ENCODE data around the gene PP2D1. TPM values are rescaled to one million over a fixed set of nuclear protein-coding genes. Genes with fewer than 3 reads are reported as not detected.
A peak's percentile ranks its signal among the peaks of the same experiment; 100 is the strongest.
"Not testable (repeated sequence)": the region's sequence is repeated elsewhere in the genome, so short reads cannot be mapped to it uniquely, and the experiment has no call there.

Gene PP2D1
- total RNA-seq, 1 donor from 2014 or later: not detected

DNA sequence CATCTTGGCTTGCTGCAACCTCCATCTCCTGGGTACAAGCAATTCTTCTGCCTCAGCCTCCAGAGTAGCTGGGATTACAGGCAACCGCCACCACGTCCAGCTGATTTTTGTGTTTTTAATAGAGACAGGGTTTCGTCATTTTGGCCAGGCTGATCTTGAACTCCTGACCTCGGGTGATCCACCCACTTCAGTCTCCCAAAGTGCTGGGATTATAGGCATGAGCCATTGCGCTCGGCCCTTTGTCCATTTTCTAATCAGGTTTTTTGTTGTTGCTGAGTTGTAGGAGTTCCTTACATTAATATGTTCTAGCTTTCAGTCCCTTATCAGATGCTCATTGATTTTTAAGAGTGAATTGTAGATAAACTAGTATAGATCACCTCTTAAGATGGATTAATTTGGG, 44.9 kb downstream of the PP2D1 start:
- ATAC-seq: no peak

DNA sequence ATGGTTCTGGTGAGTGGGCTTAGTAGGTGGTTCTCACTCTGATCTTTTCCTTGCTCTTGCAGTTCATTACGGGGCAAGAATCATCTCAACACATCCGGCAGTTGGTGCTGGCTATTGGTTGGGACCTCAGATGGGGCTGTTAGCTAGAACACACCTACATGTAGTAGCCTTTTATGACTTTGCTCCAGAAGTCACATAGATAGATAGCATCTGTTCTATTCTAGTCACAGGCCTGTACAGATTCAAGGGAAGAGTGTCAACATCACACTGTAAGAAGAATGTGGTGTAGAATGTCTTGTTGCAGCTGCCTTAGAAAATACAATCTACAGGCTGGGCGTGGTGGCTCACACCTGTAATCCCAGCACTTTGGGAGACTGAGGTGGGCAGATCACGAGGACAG, 50.1 kb downstream of the PP2D1 start:
- ATAC-seq: no peak

DNA sequence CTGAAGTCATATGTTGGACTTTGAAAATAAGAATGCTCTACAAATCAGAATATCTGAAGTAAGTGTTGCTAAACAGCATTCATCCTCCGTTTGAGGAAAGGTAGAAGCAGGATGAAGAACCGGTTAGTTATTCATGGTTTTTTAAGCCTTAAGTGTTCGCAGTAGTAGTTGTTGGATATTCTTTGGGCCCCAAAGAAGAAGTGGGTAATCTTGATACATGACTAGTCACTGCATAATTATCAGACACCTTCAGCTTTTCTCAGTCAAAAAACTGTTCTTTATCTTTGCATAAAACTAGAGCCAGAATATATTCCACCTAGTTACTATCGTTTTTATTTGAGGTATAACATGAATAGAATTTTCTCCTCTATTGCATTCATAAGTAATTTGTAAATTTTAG, 51.4 kb downstream of the PP2D1 start:
- no peak for ATAC-seq

DNA sequence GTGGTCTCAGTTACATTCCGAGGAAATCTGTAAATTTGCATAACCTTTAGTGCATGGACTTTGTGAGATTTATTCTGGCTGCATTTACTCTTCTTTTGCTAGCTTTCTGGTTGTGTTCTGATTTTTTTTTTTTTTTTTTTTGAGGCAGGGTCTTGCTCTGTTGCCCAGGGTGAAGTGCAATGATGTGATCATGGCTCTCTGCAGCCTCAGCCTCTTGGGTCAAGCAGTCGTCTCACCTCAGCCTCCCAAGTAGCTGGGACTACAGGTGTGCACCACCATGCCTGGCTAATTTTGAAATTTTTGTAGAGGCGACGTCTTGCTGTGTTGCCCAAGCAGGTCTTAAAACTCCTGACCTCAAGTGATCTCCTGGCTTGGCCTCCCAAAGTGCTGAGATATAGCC, 52.6 kb downstream of the PP2D1 start:
- ATAC-seq: no peak

DNA sequence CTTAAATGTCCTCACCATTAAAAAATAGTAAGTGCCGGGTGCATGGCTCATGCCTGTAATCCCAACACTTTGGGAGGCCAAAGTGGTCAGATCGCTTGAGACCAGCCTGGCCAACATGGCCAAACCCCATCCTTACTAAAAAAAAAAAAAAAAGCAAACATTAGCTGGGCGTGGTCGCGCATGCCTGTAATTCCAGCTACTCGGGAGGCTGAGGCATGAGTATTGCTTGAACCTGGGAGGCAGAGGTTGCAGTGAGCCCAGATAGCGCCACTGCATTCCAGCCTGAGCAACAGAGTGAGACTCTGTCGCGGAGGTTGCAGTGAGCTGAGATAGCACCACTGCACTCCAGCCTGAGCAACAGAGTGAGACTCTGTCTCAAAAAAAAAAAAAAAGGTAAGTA, 54.7 kb downstream of the PP2D1 start:
- not testable (repeated sequence) for ATAC-seq

DNA sequence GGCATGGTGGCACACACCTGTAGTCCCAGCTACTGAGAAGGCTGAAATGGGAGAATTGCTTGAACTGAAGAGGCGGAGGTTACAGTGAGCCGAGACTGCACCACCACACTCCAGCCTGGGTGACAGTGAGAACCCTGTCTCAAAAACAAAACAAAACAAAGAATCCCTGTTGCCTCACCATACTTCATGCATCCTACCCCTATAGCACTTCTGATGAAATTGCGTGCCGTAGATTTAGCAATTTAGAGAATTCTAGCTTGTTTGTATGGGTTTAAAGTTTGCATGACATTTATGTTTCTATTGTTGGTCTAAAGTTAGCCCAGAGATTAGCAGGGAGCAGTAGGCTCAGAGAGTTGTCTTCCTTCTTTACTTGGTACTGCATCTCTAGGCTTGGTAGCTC, 57.4 kb downstream of the PP2D1 start:
- ATAC-seq: no peak

DNA sequence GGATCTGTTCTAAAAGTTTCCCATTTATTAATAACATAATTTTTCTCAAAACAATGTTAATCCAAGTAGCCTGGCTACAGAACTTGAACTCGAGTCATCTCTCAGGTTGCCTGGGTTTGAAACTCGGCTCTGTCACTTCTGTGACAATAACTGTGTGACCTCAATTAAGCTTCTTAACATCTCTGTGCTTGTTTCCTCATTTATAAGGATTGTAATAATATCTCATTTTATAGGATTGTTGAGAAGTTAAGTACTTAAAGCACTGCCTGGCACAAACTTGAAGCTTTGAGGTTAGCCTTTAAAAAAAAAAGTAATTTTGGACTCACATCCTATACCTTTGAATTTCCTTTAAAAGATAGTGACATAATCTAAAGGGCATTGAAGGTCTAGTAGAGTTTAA, 61.7 kb downstream of the PP2D1 start:
- ATAC-seq: no peak

DNA sequence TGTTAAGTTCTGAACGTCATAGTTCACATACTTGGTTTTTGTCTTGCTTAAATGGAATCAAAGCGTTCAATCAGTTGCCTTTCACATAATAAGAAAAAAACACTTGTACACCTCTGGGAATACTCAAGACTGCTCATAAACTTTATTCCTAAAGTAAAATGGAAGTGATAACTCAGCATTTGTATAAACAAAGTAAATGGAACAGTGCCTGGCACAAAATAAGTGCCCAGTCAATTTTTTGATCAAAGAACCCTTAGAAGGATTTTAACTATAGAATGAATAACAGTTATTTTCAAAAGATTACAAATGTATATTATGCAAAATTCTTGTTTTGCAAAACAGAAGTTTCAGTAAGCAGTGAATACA, 63.9 kb downstream of the PP2D1 start:
- no peak for ATAC-seq

DNA sequence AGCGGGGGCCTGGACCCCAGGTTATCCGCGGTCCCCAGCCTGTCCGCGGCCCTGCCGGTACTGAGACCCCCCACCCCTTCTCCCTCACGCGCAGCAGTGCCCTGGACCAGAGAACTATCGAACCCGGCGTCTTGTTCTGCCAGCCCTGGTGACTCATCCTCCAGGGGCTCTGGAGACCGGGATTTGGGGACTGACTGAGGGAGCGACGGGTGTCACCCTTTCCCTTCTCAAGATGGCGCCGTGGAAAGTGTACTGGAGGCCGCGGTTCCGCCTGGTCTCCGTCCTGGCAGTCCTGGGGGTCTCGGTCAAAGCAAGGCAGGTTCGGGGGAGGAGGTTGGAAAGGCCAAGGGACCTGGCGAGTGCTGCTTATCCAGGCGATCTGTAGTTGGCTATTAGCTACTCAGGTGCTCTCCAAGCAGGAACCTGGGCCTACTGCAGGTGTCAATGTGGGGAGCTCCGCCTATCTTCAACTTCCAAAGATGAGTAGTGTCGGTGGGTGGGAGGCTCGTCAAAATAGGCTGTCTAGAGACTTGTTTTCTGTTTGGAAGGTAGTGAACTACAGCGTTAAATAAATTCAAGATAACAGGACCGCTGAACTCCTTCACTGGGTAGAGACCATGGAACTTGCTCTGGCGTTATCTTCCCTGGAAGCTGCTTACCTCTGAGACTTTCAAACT, 64.4 kb downstream of the PP2D1 start:
- peak; percentile 47 for ATAC-seq

DNA sequence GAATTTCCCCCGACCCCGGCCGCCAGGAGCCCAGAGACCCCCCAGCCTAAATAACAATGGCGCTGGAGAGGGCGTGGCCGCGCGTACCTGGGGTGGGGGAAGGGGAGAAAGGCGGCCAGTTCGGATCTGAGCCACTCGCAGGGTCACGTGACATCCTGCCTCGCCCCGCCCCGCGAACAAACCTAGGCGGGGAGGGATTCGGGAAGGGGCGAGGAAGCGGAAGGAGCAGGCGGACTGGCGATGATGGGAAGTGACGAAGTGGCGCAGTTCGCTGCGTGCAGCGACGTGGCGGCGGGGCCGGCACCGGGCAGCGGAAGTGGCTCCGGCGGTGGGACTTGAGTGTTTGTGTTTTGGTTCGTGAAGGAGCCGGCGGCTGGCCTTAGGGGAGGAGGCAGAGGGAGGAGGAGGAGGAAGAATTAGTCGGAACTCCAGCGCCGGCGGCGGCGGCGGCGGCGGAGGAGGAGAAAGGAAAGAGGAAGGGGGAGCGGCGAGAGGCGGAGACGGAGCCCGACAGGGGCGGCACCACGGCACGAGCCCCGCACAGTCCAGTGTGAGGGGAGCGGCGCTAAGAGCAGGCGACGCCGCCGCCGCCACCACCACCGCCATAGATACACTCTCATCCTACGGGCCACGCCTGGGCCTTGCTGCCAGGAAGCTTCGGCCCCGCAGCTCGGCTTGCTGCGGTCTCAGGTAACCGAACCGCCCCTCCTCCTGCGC, 65.1 kb downstream of the PP2D1 start, which contains the start of gene RAB5A:
TSS of gene RAB5A (plus strand) at position 266 of the 717 bp plus-strand sequence. CDS start 3,802 bp downstream, outside the sequence.
- ATAC-seq: peak; percentile 98

DNA sequence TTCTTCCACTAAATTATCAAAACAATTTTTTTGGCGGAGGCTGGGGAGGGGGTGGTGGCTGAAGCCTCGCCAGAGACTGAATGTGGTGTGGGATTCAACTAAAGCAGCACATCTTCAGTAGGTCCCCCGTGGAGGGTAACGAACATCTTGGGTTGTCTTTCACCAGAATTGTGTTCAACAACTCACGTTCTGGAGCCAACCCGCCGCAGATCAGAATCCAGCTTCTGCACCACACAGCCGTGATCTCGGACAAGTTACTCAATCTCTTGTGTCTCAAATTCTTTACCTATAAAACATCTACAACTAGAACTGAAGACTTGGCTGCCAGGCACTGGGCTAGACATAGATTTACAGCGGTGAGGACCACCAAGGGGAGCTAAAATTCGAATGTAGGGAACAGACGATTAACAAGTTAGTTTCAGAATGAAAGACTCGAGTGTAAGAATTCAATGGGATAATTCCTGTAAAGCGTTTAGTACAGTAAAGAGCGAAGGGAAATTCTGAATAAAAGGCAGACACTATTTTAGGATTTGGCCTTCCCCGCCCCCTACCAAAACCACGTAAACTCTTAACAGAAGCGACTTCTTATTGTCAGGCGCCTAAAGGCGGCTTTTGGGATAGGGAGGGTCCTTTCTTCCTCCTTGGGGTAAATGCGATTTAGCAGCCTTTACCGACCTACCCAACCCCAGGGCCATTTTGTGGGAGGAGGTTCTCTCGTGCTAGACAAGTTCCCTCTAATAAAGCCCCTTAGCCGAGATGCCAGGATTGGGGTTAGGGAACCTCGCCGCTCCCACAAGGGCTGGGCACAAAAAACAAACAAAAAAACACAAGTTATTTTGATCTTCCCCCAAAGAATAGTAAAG, 65.9 kb downstream of the PP2D1 start:
- no peak for ATAC-seq

DNA sequence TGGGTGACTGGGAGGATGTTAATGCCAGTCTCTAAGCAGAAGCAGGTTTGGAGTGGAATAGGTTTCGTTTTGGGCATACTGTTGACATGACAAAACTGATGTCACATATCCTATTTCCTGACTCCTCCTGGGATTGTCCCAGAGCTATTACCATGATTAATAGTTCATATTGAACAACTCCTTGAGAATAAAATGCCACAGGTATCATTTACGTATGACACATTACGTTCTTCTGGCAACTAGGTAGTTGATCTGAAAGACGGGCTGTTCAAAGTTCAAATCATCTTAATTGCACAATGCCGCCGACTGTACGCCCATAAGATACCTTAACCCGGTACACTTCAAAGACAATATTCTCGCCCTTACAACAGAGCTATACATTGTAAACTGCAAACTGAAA, 66.5 kb downstream of the PP2D1 start:
- no peak for ATAC-seq

DNA sequence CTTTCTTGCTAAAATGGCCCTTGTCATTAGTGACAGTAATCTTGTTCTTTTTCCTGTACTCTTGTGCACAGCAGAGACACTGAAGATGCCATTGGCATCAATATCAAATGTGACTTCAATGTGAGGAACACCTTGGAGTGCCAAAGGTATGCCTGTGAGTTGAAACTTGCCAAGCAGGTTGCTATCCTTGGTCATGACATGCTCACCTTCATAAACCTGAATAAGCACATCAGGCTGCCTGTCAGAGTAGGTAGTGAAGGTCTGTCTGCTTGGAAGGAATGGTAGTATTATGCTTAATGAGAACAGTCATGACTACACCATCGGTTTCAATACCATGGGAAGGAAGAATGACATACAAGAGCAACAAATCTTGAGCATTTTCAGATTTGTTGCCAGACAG, 71.4 kb downstream of the PP2D1 start:
- peak; percentile 93 for ATAC-seq

DNA sequence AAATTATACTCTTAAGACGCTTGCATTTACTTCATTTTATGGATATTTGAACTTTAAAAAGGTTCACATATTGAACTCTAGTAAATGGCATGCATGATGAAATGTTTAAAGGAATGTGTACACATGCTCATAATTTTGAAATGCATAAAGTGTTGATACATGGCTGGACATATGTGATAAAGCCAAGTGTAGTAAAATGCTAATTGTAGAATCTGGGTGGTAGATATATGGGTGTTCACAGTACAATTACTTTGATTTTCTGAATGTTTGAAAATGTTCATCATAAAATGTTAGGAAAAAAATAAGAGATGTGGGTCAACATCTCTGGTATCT, 73.8 kb downstream of the PP2D1 start:
- ATAC-seq: no peak

DNA sequence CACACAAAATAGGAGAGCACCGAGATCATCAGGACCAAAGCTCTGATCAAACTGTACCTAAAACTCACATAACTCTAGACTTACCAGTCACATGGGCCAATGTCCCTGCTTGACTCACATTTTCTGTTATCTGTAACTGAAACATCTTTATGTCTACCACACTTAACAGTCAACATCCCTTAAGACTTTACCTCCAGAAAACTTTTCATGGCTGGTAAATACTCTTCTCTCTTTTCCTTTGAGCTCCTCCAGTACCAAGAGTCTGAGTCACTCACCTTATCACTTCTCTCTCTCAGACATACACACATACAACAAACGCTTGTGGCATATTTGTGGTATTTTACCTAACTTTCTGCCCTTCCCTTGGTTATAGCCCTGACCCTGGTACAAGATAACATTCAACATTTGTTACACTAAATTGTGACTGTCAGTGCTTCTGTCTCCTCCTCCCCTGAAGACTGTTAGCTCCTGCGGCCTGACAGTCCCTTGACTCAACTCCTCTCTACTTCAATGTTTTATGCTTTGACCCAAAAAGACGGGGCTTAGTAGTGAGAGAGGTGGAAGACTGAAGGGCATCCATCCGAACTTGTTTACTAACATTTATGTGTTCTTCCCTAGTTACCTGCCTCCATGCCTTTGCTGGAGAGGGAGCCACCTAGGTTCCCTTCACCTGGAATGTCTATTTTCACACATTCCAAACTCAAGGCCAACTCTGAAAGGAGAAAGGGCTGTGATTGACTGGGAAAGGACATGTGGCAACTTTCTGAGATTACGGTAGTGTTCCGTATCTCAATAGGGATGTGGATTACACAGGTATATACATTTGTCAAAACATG, 74.4 kb downstream of the PP2D1 start:
- ATAC-seq: no peak

Other genes starting within 250 kb of the PP2D1 start
- gene EFHB, start 78.0 kb downstream of the PP2D1 start, total RNA-seq: not detected
- gene RAB5A, start 65.2 kb downstream of the PP2D1 start, total RNA-seq: 55.0 TPM
- 30.7 TPM for gene KAT2B, start 28.2 kb upstream of the PP2D1 start, total RNA-seq
- 5.4 TPM for gene SGO1, start 173.9 kb upstream of the PP2D1 start, total RNA-seq